C1 segment of cervical spinal cord (tissue), 14 donors: ENCODE results near the gene CROCC.
"Not testable (repeated sequence)": the region's sequence is repeated elsewhere in the genome, so short reads cannot be mapped to it uniquely, and the experiment has no call there.

Source experiments
- DNase-seq, 14 donors: peaks; one replicate each; lab custom pipeline; 2025; lab: John Stamatoyannopoulos, UW

CROCC gene

DNA sequence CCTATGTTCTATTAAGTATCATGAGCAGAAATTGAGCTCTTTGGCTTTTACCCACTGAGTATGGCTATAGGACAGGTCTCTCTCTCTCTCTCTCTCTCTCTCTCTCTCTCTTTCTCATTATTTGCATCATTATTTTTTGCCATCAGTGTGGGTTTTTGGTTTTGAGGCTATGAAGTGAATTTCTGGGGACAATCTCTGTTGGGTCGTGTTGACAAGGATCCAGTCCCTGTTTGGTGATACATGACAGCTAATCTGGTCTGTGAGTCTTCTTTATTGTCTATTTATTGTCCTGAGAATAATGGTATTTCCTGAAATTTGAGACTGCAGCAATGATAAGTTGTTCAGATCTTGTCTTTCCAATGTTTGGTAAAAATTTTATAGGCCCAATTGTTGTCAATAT lies 24.1 kb upstream of the CROCC start:
- DNase-seq, result not testable (repeated sequence)

DNA sequence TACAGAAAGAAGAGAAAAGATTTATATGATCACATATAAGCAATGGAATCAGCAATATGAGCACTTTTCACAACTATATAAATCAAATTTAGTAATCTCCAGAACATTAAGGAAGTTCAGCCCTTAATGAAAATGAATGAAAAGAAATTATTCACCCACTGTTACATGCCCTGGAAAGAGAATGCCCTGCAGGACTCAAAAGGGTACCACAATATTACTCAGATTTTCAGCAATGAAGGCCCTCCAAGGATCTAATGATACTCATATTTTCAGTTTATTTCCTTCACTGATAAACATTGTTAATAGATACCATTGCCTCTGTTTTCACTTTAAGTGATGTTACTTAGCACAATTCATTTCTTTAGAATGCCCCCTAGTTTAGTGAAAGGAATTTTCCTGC lies 23.4 kb upstream of the CROCC start:
- DNase-seq, result not testable (repeated sequence)

DNA sequence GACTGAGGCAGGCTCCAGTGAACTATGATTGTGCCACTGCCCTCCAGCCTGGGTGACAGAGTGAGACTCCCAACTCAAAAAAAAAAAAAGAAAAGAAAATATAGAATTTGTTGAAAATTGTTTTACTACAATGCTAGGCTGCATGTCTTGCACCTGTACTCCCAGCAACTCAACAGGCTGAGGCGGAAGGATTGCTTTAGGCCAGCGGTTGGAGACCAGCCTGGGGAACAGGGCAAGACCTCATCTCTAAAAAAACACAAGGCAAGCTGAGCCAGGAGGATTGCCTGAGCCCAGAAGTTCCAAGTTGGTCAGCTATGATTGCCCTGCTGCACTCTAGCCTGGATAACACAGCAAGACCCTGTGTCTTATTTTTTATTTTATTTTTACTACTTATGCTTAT lies 22.7 kb upstream of the CROCC start:
- not testable (repeated sequence) for DNase-seq

DNA sequence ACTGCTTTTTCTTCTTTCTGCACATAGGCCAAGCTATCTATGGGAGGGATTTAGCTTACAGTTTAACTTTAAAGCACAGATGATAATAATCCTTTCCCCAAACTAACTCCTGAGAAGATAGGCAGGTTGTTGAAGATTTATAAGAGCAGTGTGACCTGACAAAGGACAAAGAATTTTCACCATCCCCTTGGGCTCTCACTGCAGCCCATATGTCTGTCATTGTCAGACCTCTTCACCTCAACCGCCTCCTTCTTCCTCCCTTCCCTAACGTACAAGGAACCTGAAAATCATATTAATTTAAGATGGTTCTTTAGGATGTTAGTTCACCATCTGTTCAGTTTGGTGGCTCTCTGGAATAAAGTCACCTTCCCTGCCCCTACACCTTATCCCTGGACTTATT lies 21.0 kb upstream of the CROCC start:
- no peak for DNase-seq

DNA sequence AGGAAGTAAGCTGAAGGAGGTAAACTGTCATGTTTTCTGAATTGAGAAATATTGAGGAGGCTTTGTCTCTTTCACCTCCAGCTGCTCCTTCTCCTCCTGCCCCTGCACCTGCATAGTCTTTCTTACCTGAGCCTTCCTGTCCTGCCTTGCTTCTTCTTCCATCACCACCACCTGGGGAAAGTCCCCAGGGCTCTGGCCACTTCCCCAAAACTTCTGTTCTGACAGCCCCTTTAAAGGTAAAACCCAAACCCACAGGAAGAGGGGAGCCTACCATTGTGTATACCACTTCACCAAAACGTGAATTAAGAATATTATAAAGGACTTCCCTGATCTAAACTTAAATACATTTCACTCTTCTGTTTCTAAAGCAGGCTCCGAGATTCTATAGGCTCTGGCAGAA lies 20.4 kb upstream of the CROCC start:
- DNase-seq, result not testable (repeated sequence)

DNA sequence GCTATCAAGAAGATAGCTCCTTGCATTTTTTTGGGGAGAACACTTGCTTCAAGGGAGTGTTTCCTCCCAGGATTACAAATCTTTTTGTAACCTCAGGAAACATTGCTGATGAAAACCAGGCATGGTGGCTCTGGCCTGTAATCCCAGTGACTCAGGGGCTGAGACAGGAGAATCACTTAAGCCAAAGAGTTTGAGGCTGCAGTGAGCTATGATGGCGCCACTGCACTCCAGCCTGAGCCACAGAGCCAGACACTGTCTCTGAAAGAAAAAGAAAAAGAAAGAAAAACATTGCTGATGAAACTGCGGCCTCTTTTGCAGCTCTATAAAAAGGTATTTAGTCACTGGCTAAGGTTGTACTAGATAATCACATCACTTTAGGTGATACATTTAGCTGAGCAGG lies 18.7 kb upstream of the CROCC start:
- peak in 1 of 14 donors; percentile 37 for DNase-seq

DNA sequence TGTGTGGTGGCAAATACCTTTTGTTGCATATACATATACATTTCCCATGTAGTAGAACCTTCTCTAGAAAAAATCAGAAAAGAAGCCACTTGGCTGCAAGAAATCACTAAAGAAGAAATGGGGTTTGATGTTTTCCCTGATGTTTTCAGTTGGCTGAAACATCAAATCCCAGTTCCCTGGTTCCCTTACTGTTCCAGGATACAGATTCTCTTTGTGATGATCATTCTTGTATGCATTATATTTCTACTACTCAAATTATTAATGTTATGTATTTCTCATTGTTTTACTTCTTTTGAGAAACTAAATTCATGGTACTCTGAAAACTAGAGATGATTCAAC lies 18.3 kb upstream of the CROCC start:
- DNase-seq, result peak in 1 of 14 donors; percentile 34

DNA sequence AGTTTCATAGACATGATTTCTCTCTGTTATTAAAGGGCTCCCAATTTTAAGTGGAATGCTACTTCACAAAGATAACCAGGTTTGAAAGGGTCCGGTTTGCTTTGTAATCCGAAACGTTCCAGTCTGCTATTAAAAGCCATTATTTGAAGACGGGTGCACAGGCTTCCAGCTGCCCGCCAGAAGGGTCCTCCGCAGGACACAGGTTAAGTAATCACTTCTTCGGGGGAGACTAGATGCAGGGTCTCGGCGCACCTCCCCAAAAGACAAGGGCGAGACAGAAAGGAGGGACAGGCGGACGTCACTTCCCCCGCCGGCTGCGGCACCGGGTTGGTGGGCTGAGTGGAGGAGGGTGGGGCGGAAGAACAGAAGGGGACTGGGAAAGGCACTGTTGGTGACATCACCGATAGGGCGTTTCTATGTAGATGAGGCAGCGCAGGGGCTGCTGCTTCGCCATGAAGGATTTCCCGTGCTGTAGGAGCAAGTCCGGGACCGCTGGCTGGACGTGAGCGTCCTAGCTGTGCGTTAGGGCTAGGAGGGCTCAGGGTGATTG lies 17.1 kb upstream of the CROCC start:
- peak; percentile 97 to 100 (median 100) for DNase-seq

DNA sequence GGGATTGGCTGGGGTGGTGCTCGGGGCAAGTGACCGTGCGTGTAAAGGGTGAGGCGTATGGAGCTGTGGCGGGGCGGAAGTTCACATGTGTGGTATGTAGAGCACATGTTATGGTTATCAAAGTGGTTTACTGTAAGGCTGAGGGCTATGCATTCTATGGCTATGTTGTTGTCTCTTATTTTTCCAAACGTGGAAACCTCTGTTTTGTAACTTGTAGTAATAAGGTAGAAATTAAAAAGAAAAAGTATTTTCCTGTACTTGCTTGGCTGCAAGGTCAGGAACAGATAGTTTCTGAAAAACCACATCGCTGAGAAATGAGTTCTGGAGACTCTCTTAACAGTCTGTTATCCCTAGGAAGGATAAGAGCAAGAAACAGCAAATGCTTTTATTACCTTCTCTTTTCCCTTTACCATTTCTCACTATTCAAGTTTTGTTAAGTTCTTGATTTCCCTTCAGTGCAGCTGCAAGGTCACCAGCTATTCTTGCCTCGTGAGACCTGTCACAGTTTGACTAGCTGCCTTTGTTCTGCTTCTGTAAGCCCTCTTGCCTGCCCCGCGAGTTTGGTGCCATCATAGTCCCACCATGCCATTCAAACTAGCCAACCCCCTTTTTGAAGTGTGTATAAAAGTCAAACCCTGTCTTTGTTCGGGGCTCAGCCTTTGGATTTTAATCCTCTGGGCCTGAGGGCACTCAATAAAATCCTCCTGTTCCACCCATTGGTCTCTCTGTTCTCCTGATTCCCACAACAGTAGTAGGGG lies 16.4 kb upstream of the CROCC start:
- peak in 10 of 14 donors; percentile 33 to 100 (median 52) for DNase-seq

DNA sequence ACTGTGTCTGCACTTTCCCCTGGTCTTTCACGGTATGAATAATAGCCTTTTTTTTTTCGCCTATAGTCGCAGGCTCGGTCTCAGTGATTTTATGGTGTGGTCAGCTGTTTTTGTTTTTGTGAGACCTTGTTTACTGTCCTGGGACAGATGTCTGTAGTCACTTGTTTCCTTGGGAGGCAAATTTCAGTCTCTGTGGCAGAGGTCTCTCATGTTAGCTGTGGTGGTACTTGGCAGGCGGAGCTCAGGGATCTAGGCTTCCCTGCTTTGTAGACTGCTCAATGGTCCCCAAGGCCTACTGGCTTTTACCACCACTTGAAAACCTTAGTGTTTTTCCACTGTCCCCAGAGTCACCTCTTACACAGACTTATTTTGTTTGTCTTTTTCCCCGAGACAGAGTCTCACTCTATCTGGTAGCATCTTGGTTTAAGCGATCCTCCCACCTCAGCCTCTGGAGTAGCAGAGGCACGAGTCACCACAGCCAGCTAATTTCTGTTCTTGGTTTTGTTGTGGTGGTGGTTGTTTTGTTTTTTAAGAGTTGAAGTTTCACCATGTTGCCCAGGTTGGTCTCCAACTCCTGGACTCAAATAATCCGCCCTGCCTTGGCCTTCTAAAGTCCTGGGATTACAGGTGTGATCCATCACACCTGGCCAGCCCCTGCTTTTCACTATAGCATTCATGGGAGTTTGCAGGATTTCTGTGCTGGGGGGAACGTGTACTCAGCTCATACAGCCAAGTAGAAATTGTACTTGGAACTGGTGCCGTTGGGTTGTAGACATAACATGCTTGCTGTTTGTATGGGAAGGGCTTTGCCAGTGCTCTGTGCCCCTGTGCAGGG lies 15.6 kb upstream of the CROCC start:
- DNase-seq, result no peak

DNA sequence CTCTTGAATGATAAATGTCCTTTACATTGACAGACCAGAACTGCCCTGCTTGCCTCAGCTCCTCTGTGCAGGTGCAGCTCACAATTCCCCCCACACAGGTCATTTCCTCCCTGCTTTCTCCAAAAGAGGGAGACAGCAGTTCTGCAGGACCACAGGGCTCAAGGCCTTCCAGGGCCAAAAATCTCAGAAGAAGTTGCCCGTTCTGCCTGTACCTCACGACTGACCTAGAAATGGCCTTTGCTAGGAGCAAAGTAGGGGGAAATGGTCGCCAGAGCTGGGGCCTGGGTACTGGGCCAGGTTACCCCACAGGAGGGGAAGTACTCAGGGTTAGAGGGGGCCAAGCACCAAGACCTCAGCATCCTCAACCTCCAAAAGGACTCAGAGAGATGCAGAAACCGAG lies 14.9 kb upstream of the CROCC start:
- DNase-seq, result no peak

DNA sequence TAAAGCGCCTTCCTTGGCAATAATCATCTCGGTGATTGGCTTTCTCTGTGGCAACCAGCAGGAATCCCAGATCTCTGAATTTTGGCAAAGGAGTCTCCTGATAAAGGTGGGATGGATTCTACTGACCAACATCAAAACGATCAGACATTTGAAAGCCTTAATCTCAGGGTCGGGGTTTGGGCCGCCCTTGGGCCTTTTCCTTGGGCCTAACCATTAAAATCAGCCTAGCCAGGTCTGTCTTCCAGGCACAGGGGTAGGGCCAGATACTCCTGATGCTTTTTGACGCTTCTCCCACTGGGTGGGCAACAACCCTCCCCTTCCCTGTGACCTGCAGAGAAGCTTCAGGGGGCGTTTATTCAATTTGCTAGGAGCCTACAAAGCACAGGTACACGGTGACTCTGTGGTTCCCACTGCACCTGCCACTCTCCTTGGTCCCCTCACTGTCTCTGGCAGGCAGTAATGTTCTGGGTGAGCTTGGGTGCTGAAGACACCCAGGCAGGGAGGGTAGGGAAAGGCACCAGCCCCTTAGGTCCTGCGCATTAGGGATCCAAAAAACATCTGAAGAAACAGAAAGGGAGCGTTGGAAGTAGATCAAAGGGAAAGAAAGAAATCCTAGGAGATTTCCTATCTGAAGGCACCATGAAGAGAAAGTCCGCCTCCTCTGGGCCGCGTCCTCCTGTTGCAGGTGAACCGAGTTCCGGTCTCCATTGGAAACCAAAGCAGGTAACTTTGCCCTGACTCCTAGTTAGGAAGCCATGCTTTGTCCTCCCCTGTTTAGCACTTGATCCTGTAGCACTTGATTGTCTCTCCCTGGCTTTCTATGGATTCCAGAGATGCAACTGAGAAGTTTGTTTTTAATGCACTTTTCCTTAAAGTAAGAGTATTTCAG lies 13.6 kb upstream of the CROCC start:
- DNase-seq, result no peak

DNA sequence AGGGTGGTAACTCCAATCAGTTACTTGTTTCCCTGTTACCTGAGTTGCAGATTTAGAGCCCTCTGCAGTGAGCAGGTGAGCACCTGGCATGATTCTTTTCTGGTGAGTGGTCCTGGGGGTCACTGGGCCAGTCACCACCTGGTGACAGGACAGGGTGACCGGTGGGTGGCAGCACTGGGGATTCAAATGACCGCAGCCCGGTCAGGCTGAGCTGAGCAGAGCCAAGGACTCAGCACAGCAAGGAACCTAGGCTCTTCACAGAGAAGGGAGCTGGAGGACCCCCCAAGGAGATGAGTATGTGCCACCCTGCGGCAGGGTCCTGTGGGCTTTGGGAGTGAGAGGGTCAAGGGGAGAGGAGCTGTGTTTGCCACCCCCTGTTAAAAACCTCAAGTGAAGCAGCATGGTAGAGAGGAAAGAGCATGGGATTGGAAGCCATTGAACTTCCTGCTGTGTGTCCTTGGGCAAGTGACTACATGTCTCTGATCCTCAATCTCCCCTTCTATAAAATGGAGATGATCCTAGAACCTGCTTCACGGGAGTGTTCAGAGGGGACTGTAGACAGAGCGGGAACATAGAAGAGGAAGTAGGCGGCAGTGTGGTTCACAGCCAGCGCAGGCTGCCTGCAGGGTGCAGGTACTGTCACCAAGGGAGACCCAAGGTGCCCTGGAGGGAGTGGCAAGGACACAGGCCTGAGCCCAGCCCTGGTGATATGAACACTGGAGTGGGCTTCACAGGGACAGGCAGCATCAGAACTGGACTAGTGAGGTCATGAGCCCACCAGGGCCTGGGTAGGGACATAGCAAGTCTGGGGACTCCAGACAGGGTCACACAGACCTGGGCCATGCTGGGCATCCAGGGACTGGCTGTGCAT lies 9.6 kb upstream of the CROCC start:
- DNase-seq, result not testable (repeated sequence)

DNA sequence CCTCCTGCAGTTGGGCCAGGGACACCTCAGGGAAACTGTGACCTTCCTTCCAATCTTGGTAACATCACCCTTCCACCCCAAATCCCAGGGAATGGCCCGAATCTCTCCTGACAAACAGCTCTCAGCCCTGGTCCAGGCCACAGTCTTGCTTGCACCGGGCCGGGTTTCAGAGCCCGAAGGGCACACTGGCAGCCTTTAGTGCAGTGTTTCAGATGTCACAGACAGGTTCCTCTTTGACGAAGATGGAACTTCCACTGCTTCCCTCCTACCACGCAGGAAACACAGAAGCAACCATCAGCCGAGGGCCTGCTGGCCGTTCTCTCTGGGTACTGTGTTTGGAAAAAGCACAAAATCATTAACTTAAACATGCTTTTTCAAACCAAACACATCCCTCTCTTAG lies 9.0 kb upstream of the CROCC start:
- DNase-seq, result peak in 3 of 14 donors; percentile 39 to 60 (median 54)

DNA sequence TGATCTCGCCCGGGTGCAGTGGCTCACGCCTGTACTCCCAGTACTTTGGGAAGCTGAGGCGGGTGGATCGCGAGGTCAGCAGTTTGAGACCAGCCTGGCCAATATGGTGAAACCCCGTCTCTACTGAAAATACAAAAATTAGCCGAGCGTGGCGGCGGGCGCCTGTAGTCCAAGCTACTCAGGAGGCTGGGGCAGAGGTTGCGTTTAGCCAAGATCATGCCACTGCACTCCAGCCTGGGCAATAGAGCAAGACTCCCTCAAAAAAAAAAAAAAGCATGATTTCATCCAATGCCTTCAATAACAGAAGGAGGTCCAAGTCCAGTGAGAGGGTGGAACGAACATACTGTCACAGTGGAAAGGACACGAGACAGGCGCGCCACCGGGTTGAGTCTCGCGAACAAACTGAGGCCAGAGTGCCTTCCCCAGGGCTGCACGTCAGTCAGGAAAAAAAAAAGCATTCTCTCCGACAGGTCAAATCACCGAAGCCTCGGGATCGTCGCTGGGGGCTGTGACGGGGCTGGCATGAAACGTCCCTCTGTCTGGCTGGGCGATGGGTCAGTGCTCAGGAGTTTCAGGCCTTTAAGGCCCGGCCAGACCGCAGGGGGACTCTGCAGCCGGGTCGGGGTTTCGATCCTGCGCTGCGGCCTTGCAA lies 8.4 kb upstream of the CROCC start:
- DNase-seq, result peak in 3 of 14 donors; percentile 38 to 64 (median 54)

DNA sequence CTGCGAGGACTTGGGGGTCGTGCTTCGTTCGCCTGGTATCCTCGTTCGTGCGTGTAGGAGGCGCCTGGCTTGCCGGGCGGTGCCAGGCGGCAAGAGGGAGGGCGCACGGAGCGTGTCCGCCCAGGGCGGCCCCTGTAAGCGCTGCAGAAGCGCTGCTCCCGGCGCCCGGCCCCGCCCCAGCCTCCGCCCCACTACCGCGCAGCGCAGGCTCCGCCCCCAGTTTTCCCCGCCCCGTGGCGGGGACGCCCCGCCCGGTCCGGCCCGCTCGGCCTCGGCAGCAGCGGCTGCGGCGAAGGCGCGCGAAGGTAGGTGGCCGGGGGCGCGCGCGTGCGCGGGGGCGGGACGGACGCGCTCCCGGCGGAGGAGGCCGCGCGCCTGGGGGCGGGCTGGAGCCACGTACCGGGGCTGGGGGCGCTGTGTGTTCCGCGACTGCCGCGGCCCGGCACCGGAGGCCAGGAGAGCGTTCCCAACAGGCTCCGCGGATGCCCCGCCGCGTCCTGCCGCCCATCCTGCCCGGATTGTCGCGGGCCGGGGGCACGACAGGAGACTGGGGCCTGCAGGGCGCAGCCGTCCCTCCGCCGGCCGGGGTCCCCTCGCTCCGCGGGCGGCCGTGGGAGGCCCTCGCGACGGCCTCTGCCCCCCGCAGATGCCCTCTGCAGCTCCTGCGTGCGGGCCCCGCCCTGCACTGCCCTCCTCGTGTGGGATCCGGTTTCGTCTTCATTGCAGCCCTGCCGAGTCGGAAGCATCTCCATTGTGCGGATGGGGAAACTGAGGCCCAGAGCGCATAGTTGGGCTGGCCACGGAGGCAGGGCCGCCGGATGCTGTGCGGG lies 7.7 kb upstream of the CROCC start:
- DNase-seq, result peak; percentile 57 to 99 (median 96)

DNA sequence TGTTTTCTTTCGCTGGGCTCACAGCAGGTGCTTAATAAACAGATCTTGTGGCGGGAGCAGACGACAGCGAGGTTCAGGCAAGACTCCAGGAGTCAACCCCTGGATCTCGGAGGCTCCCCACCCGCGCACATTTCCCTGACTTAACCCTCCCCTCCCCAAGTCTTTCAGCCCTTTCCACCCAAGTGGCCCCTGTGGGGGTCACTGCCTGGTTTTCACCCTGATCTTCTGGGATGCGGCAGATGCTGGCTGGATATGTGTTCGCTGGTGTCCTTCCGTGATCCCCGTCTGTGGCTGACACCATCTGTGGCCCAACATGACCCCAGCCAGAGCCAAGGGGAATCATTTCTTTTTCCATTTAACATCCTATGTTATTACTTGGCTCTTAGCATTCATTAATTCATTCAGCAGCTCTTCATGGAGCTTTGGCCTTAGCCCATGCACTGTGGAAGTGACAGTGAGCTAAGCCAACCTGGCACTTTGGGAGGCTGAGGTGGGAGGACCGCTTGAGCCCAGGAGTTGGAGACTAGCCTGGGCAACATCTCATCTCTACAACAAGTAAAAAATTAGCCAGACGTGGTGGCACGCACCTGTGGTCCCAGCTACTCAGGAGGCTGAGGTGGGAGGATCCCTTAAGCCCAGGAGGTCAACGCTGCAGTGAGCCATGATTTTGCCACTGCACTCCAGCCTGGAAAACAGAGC lies 6.7 kb upstream of the CROCC start:
- DNase-seq, result peak in 3 of 14 donors; percentile 41 to 51 (median 48)

DNA sequence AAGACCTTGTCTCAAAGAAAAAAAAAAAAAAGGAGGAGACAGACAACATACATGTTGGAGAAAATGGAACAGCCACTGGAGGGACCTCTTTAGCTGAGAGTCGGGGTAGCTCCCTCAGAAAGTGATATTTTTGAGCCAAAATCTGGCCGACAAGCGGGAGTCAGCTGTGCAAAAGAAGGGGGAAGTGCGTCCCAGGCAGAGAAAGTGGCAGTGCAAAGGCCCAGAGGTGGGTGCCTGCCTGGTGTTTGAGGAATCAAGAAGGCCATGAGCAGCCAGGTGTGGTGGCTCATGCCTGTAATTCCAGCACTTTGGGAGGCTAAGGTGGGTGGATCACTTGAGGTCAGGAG lies 6.1 kb upstream of the CROCC start:
- DNase-seq, result peak in 2 of 14 donors; percentile 40 to 44
